NCI-H1930 (cell line): ENCODE results near the gene LTA4H.

Experiments used
- DNase-seq, 2 experiments: peaks; one replicate each; lab custom pipeline; 2025; lab: John Stamatoyannopoulos, UW

LTA4H gene

GRCh38 chr12:96034621-96035282, 635 bp downstream of the LTA4H start:
- DNase-seq: no peak

DNA sequence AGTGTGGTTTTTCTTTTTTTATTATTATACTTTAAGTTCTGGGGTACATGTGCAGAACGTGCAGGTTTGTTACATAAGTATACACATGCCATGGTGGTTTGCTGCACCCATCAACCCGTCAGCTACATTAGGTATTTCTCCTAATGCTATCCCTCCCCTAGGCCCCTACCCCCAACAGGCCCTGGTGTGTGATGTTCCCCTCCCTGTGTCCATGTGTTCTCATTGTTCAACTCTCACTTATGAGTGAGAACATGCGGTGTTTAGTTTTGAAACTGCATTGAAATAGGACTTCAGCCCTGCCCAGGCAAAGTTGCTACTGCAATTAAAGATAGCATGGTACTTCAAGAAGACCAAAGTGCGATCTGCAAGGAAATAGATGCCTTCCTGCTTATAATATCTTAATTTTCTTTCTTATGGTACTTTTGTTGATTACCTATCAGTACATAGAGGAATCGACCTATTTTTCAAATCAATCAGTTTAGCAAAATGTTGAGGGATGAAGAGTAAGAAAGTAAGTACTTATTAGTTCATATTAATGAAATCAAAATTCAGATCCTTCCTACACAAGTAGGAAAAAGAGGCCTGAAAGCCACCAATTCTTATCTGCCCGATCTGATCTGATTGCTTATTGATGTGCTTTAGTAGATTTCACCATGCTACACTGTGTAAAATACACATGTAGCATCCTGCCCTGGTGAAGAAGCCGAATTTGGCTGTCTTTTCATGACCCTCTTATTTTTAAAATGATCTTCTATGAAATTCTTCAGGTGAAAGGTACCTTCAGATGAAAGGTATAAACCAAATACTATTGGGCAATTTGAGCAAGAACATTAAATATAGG, 1.6 kb downstream of the LTA4H start:
- DNase-seq: no peak

- no peak for DNase-seq
Measured at GRCh38 chr12:96029826-96030225, 5.6 kb downstream of the LTA4H start.

GRCh38 chr12:96028538-96028937, 6.8 kb downstream of the LTA4H start:
- DNase-seq: no peak

DNA sequence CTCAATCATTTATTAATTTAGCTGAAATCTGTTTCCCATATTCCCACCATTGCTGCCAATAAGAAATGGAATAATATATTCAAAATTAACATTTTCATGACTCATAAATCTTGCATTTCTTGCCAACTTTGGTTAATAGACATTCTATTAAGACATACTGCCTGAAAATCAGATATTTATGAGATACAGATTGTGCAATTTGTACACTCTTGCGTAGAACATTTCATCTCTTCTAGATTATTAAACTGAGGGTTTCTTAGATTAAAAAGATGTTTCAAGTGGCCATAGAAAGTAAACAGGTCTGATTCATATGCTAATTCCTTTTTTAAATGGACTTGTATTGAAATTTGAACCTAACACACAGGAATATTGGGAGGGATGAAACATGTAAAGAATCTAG, 9.1 kb downstream of the LTA4H start:
- DNase-seq: no peak

- no peak for DNase-seq
Measured at GRCh38 chr12:96025518-96025917, 9.9 kb downstream of the LTA4H start.

GRCh38 chr12:96020314-96021003, 14.9 kb downstream of the LTA4H start:
- no peak for DNase-seq

DNA sequence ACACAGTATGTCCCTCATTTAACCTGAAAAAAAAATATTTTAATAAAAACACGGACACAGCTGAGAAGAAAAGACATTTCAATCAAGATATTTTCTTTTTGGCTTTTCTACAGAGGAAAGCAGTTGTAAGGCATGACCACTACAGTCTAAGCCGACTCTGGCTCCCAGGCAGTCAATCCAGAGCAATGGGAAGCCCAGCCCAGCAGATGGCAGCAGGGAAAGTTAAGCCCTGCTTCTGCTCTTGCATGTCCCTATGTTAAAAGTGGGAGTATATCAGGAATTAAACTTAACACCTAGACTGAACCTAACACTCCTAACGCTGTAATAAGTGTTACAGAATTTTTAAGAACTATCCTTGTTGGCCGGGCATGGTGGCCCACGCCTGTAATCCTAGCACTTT, 19.7 kb downstream of the LTA4H start:
- no peak for DNase-seq

DNA sequence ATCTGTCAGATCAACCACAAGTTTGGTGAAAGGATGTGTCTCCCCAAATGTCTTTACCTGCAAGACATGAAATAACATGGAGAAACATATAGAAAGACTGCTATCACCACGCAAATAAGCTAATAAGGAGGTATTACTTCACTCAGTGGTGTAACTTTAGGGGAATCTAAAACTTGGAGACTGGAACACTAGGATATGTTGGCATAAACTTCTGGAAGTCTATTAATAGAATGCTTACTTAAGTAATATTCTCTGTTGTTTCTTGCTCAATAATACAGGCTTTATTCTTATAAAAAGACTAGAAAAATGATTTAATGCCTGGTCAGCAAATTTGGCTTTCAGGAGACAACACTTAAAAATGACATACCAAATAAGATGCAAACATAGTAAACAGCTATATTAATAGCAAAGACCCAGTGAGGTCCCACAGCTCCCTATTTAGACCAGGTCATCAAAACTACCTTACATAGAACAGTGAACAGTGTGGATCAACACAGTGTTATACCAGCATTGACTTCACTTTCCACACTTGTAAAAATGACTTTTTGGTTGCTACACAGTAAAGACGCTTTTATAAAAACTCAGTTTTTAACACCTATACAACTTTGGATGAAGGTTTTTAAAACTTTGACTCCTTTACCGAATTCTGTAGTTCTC, 20.3 kb downstream of the LTA4H start:
- DNase-seq: no peak

GRCh38 chr12:96007729-96008128, 27.7 kb downstream of the LTA4H start:
- peak; percentile 14 to 35 for DNase-seq

DNA sequence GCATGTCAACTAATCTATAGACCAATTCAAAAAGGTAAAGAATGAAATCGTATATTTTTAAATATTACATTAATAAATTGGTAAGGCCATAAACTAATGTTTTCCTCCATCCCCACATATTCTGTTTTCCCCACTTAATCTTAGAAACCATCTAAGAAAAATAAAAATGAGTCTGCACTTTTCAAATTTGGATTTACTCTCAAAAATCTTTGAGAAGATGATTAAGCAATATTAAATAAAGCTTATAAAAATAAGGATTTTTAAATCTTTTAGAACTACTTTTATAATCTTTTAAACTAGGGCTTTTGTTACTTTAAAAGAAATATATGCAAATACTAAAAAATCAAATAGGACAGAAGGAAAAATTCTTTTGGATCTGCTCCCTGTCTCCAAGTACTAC, 28.7 kb downstream of the LTA4H start:
- DNase-seq: no peak

DNA sequence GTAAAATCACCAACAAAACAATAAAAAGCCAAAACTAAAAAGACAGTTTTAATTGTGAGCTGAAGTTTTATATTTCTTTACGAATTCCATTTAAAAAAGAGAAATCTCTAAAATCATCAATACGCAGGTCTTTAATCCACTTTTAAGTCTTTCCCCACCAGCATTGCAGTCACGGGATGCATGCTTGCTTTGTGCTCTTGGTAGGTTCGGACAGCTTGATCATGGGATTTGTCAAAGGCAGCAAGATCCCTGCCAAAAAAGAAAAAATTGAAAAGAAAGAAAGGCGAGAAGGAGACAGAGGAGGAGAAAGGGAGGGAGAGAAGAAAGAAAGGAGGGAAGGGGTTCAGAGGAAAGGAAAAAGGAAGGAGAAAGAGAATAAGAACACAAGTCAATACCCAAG, 34.5 kb downstream of the LTA4H start:
- DNase-seq: no peak

DNA sequence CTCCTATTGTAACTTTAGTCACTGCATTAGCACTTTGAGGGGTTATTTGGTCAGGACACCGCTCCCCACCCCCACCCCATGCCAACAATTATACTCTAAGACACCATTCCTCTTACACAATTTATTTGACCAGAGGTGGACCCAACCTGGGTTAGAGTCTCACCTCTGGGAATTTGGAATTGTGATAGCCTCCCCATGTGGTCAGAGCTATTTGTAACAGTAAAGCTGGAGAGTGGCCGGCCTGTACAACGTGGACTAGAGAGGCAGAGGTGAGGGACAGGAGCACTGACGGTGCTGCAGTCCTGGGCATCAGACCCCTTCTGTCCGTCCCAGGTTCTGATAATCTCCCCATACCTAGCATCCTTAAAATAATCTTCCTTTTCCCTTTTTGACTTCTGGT, 35.9 kb downstream of the LTA4H start:
- no peak for DNase-seq

- peak; percentile 25 to 33 for DNase-seq
Measured at GRCh38 chr12:95998611-95999286, 36.6 kb downstream of the LTA4H start.

DNA sequence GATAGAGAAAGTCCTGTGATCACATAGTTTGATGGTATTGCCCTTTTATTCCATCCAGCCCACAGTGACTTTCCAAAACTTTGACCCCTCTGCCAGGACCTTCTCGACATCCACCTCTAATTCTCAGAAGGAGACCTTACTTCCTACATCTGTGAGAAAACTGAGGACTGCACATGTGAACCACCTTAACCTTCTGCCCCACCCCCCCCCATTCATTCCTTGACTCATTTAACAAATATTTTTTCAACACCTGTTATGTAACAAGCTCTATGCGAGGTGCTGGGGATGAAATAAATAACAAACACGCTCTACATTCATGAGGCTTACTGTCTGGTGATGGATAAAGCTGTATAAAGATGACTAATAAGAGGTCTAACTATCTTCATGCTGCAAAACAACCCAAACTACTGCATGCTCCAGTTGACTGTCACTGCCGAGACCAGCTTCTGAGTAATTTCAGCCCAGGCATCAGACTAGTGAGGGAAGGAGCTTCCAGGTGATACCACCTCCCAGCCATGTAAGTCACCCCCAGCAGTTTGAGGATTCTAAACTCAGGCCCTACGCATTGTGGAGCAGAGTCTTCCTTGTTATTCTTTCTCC, 37.4 kb downstream of the LTA4H start:
- no peak for DNase-seq

- no peak for DNase-seq
Measured at GRCh38 chr12:95997276-95997675, 38.1 kb downstream of the LTA4H start.

GRCh38 chr12:95996034-95996658, 39.2 kb downstream of the LTA4H start, which contains the start of gene HAL:
Gene HAL (minus strand): TSS chr12:95996344. CDS start chr12:95995910, 434 bp downstream.
- DNase-seq: no peak

GRCh38 chr12:95995238-95996031, 40.0 kb downstream of the LTA4H start:
- no peak for DNase-seq

- no peak for DNase-seq
Measured at GRCh38 chr12:95994476-95994875, 40.9 kb downstream of the LTA4H start.

- DNase-seq: no peak
Measured at GRCh38 chr12:95993907-95994306, 41.5 kb downstream of the LTA4H start.
